ENCODE measurements around the gene ACP4.

Gene ACP4

DNA sequence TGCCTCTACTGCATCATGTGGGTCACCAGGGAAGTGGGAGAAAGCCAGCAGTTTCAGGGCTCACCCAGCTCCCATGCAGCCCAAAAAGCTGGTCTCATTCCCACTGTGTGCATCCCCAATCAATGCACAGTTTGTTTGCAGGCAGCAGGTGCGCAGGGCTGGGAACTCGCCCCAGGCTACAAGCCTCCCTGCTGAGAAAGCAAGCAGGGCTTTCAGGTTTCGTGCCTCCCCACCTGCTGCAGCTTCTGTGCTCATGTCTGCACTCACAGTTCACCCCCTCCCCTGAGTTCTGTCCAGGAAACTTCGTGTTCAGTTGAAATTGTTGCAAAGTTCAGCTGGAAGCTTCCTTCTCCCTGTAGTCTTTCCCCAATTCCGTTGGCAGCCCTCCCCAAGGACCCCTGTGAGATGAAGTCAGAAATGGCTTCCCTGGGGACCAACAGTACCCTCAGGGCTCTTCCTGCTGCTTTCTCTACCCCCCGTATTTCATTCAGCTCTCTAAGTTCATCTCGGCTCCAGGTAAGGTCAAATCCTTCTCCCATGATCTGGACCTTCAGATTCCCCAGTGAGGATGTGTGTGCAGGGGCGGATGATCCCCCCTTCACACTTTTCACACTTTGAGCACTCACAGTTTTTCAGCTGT, 54.2 kb downstream of the ACP4 start:
- no peak for DNase-seq (ENCODE audit: low read depth)
